GM19099 (cell line): Measurements from ENCODE around the gene BCL2.
A peak's percentile ranks its signal among the peaks of the same experiment; 100 is the strongest.

Experiments used
- POLR2A ChIP-seq: IDR thresholded peaks from 3 replicates; pipeline ENCODE4 v1.6.1; 2011; ENCODE audit warnings: low read depth; ENCODE audit not compliant: insufficient read length; ENCODE audit errors: extremely low read depth

Gene BCL2

GRCh38 chr18:63224630-63225029 is 94.9 kb downstream of the BCL2 start:
- no peak for TF ChIP-seq POLR2A

GRCh38 chr18:63223837-63224236 is 95.7 kb downstream of the BCL2 start:
- no peak for TF ChIP-seq POLR2A

GRCh38 chr18:63220903-63221302 is 98.7 kb downstream of the BCL2 start:
- TF ChIP-seq POLR2A, result no peak

GRCh38 chr18:63218472-63218871 is 101.1 kb downstream of the BCL2 start:
- no peak for TF ChIP-seq POLR2A

GRCh38 chr18:63216516-63217311 is 102.9 kb downstream of the BCL2 start:
- TF ChIP-seq POLR2A, result no peak

GRCh38 chr18:63213936-63214671 is 105.5 kb downstream of the BCL2 start:
- TF ChIP-seq POLR2A, result no peak

GRCh38 chr18:63213331-63213900 is 106.2 kb downstream of the BCL2 start:
- no peak for TF ChIP-seq POLR2A

- no peak for TF ChIP-seq POLR2A
Observed at GRCh38 chr18:63210521-63210920, 109.0 kb downstream of the BCL2 start.

GRCh38 chr18:63208676-63209075 is 110.9 kb downstream of the BCL2 start:
- TF ChIP-seq POLR2A, result peak; percentile 23

- TF ChIP-seq POLR2A, result no peak
Observed at GRCh38 chr18:63207835-63208234, 111.7 kb downstream of the BCL2 start.

GRCh38 chr18:63207143-63207790 is 112.3 kb downstream of the BCL2 start:
- TF ChIP-seq POLR2A, result no peak

GRCh38 chr18:63206433-63207142 is 113.0 kb downstream of the BCL2 start:
- TF ChIP-seq POLR2A, result peak; percentile 19

GRCh38 chr18:63205791-63206252 is 113.7 kb downstream of the BCL2 start:
- TF ChIP-seq POLR2A, result no peak

GRCh38 chr18:63203497-63203896 is 116.1 kb downstream of the BCL2 start:
- TF ChIP-seq POLR2A, result no peak

GRCh38 chr18:63202828-63203227 is 116.7 kb downstream of the BCL2 start:
- TF ChIP-seq POLR2A, result no peak
